Gastrocnemius medialis (tissue), 4 donors: Measurements from ENCODE around the gene TIMP1. TPM values are rescaled to one million over a fixed set of nuclear protein-coding genes. Genes with fewer than 3 reads are reported as not detected.

Experiments used
- ATAC-seq, 2 donors: fragments of 150-250 bp; one replicate each; pipeline ENCODE4 v1.9.1; 2016
- DNase-seq, 2 donors: peaks; one replicate each; pipeline ENCODE4 v3.0.0-alpha.2; 2019
- H3K27ac ChIP-seq, 4 donors: fragments of 200-600 bp; sonication (generic); 1 replicate in 1 of 4; 2 replicates in 3 of 4; pipeline ENCODE4 v1.5.1; 2016 to 2018; ENCODE audit warnings: mild to moderate bottlenecking in 2 of 4, moderate library complexity in 1 of 4
- H3K27me3 ChIP-seq, 3 donors: fragments of 200-600 bp; sonication (generic) in 2 of 3; 1 replicate in 1 of 3; 2 replicates in 2 of 3; pipeline versions ENCODE4 v1.5.1 to v1.6.0; 2016 to 2019; ENCODE audit warnings: mild to moderate bottlenecking in 1 of 3, moderate library complexity in 1 of 3
- H3K36me3 ChIP-seq, 2 donors: fragments of 200-600 bp; sonication (generic) in 1 of 2; one replicate each; pipeline ENCODE4 v1.5.1; 2017 to 2018
- H3K4me1 ChIP-seq, 2 donors: fragments of 200-600 bp; sonication (generic) in 1 of 2; one replicate each; pipeline ENCODE4 v1.5.1; 2016 to 2017; ENCODE audit warnings: mild to moderate bottlenecking in 2 of 2
- H3K4me3 ChIP-seq, 4 donors: fragments of 200-600 bp; sonication (generic) in 3 of 4; 1 replicate in 1 of 4; 2 replicates in 3 of 4; pipeline ENCODE4 v1.5.1; 2016 to 2019; ENCODE audit warnings: mild to moderate bottlenecking in 2 of 4
- H3K9me3 ChIP-seq, 3 donors: fragments of 200-600 bp; sonication (generic) in 2 of 3; 1 replicate in 1 of 3; 2 replicates in 2 of 3; pipeline ENCODE4 v1.5.1; 2016 to 2019
- POLR2A ChIP-seq, 2 donors: fragments of 450-650 bp; IDR thresholded peaks; one replicate each; pipeline ENCODE4 v1.6.1; 2017; ENCODE audit warnings: antibody characterized with exemption in 2 of 2, mild to moderate bottlenecking in 2 of 2, moderate library complexity in 2 of 2
- in situ Hi-C, 4 donors: fragments of 200-750 bp; cut with MboI; loops; one replicate each; pipeline versions ENCODE4 v1.15.0 to v1.8.0; 2017; ENCODE audit warnings: low sequenced_read_pairs in 4 of 4
- intact Hi-C: fragments of 100-400 bp; cut with DNase I; formaldehyde crosslinking; loops from one replicate; pipeline ENCODE4 v1.15.1; 2023; ENCODE audit warnings: low total_unique reads
- total RNA-seq, 4 donors: library from RNA; depleted of rRNA; stranded (reverse); fragments of >200 nt; gene quantifications; one replicate each; pipeline versions ENCODE4 v1.1.0 to v1.2.3, GENCODE V29; 2016
- TF ChIP-seq, protein P1 (sequence below), 5 experiments: fragments of 450-650 bp in 3 of 5; fragments of 200-600 bp in 2 of 5; sonication (generic) in 2 of 5; IDR thresholded peaks in 4 of 5; conservative IDR thresholded peaks in 1 of 5; 1 replicate in 4 of 5; 2 replicates in 1 of 5; pipeline ENCODE4 v1.5.1; 2016 to 2019; ENCODE audit warnings: antibody characterized with exemption in 5 of 5, mild to moderate bottlenecking in 3 of 5, moderate library complexity in 3 of 5

The TIMP1 gene
- 10 to 100 TPM; 15.8 to 94.8 (median 47.1) TPM for total RNA-seq

DNA sequence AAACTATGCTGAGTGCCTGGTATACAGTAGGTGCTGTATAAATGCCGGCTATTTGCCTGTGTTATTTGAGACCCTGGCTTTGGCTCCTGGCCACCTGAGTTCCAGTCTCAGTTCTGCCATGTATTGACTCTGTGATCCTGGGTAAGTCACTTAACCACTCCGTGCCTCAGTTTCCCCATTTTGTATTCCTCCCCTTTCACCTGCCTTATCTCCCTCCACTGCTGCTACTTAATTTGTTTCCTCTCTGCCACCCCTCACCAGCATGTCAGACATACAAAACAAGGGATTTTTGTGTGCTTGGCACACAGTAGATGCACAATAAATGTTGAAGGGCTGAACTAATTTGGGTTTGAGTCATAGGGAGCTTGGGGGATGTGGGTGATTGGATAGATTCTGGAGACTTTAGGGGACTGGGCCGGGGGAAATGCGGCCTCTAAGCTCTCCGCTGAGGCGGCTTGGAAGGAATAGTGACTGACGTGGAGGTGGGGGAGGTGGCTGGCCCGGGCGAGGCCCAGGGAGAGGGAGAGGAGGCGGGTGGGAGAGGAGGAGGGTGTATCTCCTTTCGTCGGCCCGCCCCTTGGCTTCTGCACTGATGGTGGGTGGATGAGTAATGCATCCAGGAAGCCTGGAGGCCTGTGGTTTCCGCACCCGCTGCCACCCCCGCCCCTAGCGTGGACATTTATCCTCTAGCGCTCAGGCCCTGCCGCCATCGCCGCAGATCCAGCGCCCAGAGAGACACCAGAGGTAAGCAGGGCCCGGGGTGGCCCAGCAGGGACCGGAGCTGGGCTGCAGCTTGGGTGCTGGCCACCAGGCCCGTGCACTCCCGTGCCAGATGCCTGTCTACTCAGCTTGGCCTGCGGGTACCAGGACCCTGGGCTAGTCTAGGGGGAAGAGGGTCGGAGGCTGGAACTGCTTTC is at the start of gene TIMP1:
TIMP1 (plus strand) TSS at position 706 of the 917 bp plus-strand sequence. CDS start 980 bp downstream, outside the sequence.
- Histone ChIP-seq H3K27ac (peak within 1 kb of the TSS; percentile 25 to 63 (median 57)), H3K4me3 (peak within 1 kb of the TSS; percentile 33 to 49 (median 34)), H3K9me3 (no peaks in the 10 kb centered on the region), H3K27me3 (no peaks in the 10 kb centered on the region), H3K4me1 (no peaks in the 10 kb centered on the region), H3K36me3 (no peaks in the 10 kb centered on the region)
- in situ Hi-C loops: no loop called here
- intact Hi-C loops: no loop called here
- peak in 1 of 2 donors; percentile 21 for TF ChIP-seq POLR2A (IDR thresholded peaks at IDR 0.05)
- TF ChIP-seq, protein P1, sequence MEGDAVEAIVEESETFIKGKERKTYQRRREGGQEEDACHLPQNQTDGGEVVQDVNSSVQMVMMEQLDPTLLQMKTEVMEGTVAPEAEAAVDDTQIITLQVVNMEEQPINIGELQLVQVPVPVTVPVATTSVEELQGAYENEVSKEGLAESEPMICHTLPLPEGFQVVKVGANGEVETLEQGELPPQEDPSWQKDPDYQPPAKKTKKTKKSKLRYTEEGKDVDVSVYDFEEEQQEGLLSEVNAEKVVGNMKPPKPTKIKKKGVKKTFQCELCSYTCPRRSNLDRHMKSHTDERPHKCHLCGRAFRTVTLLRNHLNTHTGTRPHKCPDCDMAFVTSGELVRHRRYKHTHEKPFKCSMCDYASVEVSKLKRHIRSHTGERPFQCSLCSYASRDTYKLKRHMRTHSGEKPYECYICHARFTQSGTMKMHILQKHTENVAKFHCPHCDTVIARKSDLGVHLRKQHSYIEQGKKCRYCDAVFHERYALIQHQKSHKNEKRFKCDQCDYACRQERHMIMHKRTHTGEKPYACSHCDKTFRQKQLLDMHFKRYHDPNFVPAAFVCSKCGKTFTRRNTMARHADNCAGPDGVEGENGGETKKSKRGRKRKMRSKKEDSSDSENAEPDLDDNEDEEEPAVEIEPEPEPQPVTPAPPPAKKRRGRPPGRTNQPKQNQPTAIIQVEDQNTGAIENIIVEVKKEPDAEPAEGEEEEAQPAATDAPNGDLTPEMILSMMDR (IDR thresholded peaks at IDR 0.05 in 4 of 5, conservative IDR thresholded peaks at IDR 0.05 in 1 of 5): no peak
- peak; percentile 60 to 76 for DNase-seq
- peak; percentile 75 to 82 for ATAC-seq

DNA sequence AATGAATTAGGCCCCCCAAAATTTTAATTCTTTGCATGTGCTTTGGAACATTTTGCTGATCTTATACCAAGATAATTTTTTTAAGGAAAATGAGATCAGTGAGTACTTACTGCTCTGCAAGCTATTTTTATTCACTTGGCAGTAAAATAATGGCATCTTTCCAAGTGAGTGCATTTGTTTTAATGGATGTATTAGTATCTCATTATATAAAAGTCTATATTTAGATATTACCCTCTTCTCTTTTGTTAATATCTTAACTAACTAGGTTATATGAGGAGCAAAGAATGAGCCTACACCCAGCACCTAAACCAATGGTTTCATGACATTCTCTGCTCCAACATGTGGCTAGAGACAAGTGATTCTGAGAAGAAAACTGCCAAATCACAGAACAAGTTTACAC is 42.4 kb upstream of the TIMP1 start:
- no peaks in the 10 kb centered on the region for H3K36me3 ChIP-seq
- H3K27me3 ChIP-seq: no peaks in the 10 kb centered on the region
- ATAC-seq: peak; percentile 22 to 41
- peaks cover 10 to 16% of the 10 kb centered on the region in 2 donors for H3K4me1 ChIP-seq
- no peak overlapping the region for H3K4me3 ChIP-seq
- H3K9me3 ChIP-seq: no peaks in the 10 kb centered on the region
- intact Hi-C loops (loop anchor here (2.0 kb wide), 1 partner anchor 119 kb away; the partner anchor contains the start of gene UXT), in situ Hi-C loops (loop anchor here in 2 of 4 donors (25.0 kb wide), 3 partner anchors 97 to 328 kb away; partner anchors contain the start of genes CDK16 (in 1 of the 2), CFP (in 1 of the 2) and ZNF81 (in 1 of the 2))
- no peak for DNase-seq
- peak overlapping the region; percentile 78 to 85 (median 82) for H3K27ac ChIP-seq
- no peak for TF ChIP-seq POLR2A (IDR thresholded peaks at IDR 0.05)
- TF ChIP-seq, protein P1 (IDR thresholded peaks at IDR 0.05 in 4 of 5, conservative IDR thresholded peaks at IDR 0.05 in 1 of 5): no peak

DNA sequence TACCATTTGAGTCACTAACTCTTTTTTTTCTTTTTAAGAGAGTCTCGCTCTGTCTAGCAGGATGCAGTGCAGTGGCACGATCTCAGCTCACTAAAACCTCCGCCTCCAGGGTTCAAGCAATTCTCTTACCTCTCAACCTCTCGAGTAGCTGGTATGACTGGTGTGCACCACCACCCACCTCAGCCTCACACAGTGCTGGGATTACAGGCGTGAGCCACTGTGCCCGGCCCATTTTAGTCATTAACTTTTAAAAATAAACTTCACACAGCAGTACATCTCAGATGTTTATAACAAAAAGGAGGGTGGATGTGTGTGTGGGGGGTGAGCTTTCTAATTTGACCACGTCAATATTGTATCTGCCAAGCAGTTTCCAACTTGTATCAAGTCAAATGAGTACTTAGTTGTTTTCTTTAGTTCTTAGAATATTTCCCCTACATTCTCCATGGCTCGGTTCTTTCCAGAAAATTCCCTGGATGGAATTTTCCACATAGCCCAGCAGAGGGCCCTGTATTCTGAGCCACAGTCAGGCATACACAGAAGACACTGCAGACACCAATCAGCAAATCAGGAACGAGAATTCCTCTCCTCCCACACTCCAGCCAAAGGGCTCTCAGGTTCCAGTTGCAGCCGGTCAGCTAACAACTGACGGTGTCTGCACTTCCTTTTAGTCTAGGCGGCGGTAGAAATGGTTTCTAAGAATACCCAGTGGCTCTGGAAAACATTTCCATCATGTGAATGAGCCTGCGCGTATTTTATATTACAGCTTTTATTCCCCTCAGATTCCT is 41.3 kb upstream of the TIMP1 start:
- TF ChIP-seq, protein P1 (IDR thresholded peaks at IDR 0.05 in 4 of 5, conservative IDR thresholded peaks at IDR 0.05 in 1 of 5): peak; percentile 41 to 58 (median 52)
- peak; percentile 27 to 47 for TF ChIP-seq POLR2A (IDR thresholded peaks at IDR 0.05)
- intact Hi-C loops: loop anchor here (1.0 to 2.0 kb wide), 2 partner anchors 15 to 118 kb away; partner anchors contain the start of gene UXT
- Histone ChIP-seq H3K27ac (peak overlapping the region; percentile 78 to 85 (median 82)), H3K4me1 (peaks cover 10 to 16% of the 10 kb centered on the region in 2 donors), H3K36me3 (no peaks in the 10 kb centered on the region), H3K27me3 (no peaks in the 10 kb centered on the region), H3K4me3 (peak overlapping the region in 1 of 4 donors; percentile 11), H3K9me3 (no peaks in the 10 kb centered on the region)
- ATAC-seq (peak; percentile 100), DNase-seq (peak; percentile 80 to 87)
- in situ Hi-C loops: loop anchor here in 2 of 4 donors (25.0 kb wide), 3 partner anchors 96 to 329 kb away; partner anchors contain the start of genes CDK16 (in 1 of the 2), CFP (in 1 of the 2) and ZNF81 (in 1 of the 2)

DNA sequence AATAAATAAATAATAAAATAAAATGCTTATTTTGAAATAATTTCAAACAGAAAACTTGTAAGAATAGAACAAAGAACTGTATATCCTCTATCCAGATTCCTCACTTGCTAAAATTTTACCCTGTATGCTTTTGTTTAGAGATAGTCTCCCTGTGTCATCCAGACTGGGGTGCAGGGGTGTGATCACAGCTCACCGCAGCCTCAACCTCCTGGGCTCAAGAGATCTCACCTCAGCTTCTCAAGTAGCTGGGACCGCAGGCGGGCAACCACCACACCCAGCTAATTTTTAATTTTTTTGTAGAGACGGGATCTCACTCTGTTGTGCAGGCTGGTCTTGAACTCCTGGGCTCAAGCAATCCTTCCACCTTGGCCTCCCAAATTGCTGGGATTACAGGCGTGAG is 38.7 kb upstream of the TIMP1 start:
- TF ChIP-seq, protein P1 (IDR thresholded peaks at IDR 0.05 in 4 of 5, conservative IDR thresholded peaks at IDR 0.05 in 1 of 5): no peak
- no peak for TF ChIP-seq POLR2A (IDR thresholded peaks at IDR 0.05)
- Histone ChIP-seq H3K27me3 (no peaks in the 10 kb centered on the region), H3K27ac (no peak overlapping the region), H3K9me3 (no peaks in the 10 kb centered on the region), H3K4me3 (no peak overlapping the region), H3K36me3 (no peaks in the 10 kb centered on the region), H3K4me1 (peaks cover 10 to 16% of the 10 kb centered on the region in 2 donors)
- ATAC-seq (no peak), DNase-seq (no peak)
- intact Hi-C loops: no loop called here
- in situ Hi-C loops: loop anchor here in 2 of 4 donors (25.0 kb wide), 3 partner anchors 94 to 331 kb away; partner anchors contain the start of genes CDK16 (in 1 of the 2), CFP (in 1 of the 2) and ZNF81 (in 1 of the 2)
